Measurements from ENCODE around the gene ELF2. TPM values are rescaled to one million over a fixed set of nuclear protein-coding genes. Genes with fewer than 3 reads are reported as not detected.
"Not testable (repeated sequence)": the region's sequence is repeated elsewhere in the genome, so short reads cannot be mapped to it uniquely, and the experiment has no call there.

Gene ELF2
- total RNA-seq, 1 donor from 2014 or later, result 57.9 TPM

- no peaks in the 10 kb centered on the region for H3K9me3 Mint-ChIP-seq
- CTCF ChIA-PET, result no interaction called here
- ATAC-seq (ENCODE audit: low read depth), result no peak
- POLR2A ChIA-PET, result no interaction called here
- TF ChIP-seq CTCF (IDR thresholded peaks at IDR 0.05), result no peak
- intact Hi-C loops (cut with micrococcal nuclease), result no loop called here
- no peak overlapping the region for H3K4me3 Mint-ChIP-seq
- no peaks in the 10 kb centered on the region for H3K27me3 Mint-ChIP-seq
- no peak for DNase-seq
- H3K27ac Mint-ChIP-seq, result no peak overlapping the region
- H3K4me1 Mint-ChIP-seq, result no peaks in the 10 kb centered on the region
- H3K36me3 Mint-ChIP-seq (ENCODE audit: low read depth), result no peaks in the 10 kb centered on the region
Measured at GRCh38 chr4:139200506-139200905, 23.5 kb upstream of the ELF2 start.

DNA sequence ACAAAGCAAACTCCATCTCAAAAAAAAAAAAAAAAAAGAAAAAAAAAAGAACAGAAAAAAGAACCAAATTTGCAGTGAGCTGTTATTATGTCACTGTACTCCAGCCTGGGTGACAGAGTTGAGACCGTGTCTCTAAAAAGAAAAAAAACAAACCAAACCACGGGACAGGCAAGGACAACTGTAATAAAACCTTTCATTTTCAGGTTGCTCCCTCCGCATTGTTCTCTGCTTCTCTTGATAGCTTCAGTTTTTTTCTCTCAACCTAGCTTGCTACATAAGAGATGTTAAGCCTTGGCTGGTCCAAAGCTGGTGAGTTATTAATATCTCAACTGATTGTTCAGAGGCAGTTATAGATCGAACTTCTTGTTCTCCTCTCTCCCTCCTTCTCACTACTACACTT is 23.1 kb upstream of the ELF2 start:
- DNase-seq (no peak), ATAC-seq (ENCODE audit: low read depth) (no peak)
- ChIA-PET CTCF (no interaction called here), POLR2A (no interaction called here)
- TF ChIP-seq CTCF (IDR thresholded peaks at IDR 0.05), result no peak
- no peaks in the 10 kb centered on the region for H3K27me3 Mint-ChIP-seq
- H3K36me3 Mint-ChIP-seq (ENCODE audit: low read depth), result no peaks in the 10 kb centered on the region
- H3K4me1 Mint-ChIP-seq, result no peaks in the 10 kb centered on the region
- no peak overlapping the region for H3K4me3 Mint-ChIP-seq
- intact Hi-C loops (cut with micrococcal nuclease), result no loop called here
- no peak overlapping the region for H3K27ac Mint-ChIP-seq
- no peaks in the 10 kb centered on the region for H3K9me3 Mint-ChIP-seq

- H3K27me3 Mint-ChIP-seq; H3K36me3 Mint-ChIP-seq (ENCODE audit: low read depth); CTCF ChIA-PET: not testable (repeated sequence)
Measured at GRCh38 chr4:139197214-139197613, 20.2 kb upstream of the ELF2 start.

DNA sequence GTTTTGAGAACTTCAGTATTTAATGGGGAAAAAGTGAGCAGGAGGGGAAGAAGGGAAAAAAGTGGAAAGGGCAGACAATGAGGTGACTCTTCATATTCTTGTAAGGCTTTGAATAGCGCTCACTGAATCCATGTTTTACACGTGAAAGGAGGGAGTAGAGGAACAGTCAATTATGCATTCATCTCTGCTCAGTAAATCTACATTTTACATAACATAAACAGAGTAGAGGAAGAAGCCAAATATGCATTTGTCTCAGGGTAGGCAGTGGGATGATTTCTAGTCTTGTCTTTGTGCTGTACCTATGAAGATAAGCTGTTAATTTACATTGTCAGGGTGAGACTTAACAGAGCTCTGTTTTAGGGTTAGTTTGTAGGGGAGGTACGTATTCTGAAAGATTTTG is 19.4 kb upstream of the ELF2 start:
- H3K4me1 Mint-ChIP-seq, result no peaks in the 10 kb centered on the region

More at GRCh38 chr4:139197214-139197613, 20.2 kb upstream of the ELF2 start:
- H3K4me1 Mint-ChIP-seq; ATAC-seq (ENCODE audit: low read depth); H3K9me3 Mint-ChIP-seq; intact Hi-C loops (cut with micrococcal nuclease); H3K4me3 Mint-ChIP-seq; DNase-seq; H3K27ac Mint-ChIP-seq: not testable (repeated sequence)
- POLR2A ChIA-PET, result interaction anchor here (0.7 kb wide), 1 partner anchor 46 kb away, joined by 3 read pairs; no protein-coding TSS in a partner anchor

DNA sequence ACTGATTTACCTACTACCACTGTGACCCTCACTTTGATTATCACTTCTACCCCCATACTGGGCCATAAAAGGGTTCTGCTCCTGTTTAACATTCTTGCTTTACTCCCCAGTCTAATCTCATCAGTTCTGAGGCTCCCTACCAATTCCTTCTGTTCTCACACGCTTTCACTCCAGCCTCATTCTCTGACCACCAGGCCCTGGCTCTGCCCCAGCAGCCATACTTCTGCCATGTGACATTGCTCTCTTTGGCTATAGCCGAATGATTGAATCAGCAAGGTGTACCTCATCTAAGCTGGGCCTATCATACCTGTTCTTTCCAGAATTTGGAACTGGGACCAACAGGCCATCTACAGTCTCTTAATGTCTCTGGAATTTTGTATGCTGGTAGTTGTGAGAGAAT is 14.4 kb upstream of the ELF2 start:
- H3K4me1 Mint-ChIP-seq, result no peaks in the 10 kb centered on the region
- ATAC-seq (ENCODE audit: low read depth) (no peak), DNase-seq (no peak)
- H3K36me3 Mint-ChIP-seq (ENCODE audit: low read depth), result no peaks in the 10 kb centered on the region
- no peaks in the 10 kb centered on the region for H3K9me3 Mint-ChIP-seq
- intact Hi-C loops (cut with micrococcal nuclease), result no loop called here
- H3K27ac Mint-ChIP-seq, result no peak overlapping the region
- no peak overlapping the region for H3K4me3 Mint-ChIP-seq
- TF ChIP-seq CTCF (IDR thresholded peaks at IDR 0.05), result no peak
- H3K27me3 Mint-ChIP-seq, result no peaks in the 10 kb centered on the region
- CTCF ChIA-PET, result no interaction called here
- POLR2A ChIA-PET, result no interaction called here

More for the DNA sequence above, 19.4 kb upstream of the ELF2 start:
- no peak for TF ChIP-seq CTCF (IDR thresholded peaks at IDR 0.05)
- Mint-ChIP-seq H3K36me3 (ENCODE audit: low read depth) (no peaks in the 10 kb centered on the region), H3K27me3 (no peaks in the 10 kb centered on the region), H3K27ac (no peak overlapping the region), H3K9me3 (no peaks in the 10 kb centered on the region), H3K4me3 (no peak overlapping the region)
- POLR2A ChIA-PET, result interaction anchor here (0.6 kb wide), 1 partner anchor 12 kb away, joined by 7 read pairs; no protein-coding TSS in a partner anchor
- intact Hi-C loops (cut with micrococcal nuclease), result no loop called here
- ATAC-seq (ENCODE audit: low read depth) (no peak), DNase-seq (no peak)
- CTCF ChIA-PET, result no interaction called here

GRCh38 chr4:139189972-139190371 is 13.0 kb upstream of the ELF2 start:
- Mint-ChIP-seq H3K4me3 (no peak overlapping the region), H3K27me3 (no peaks in the 10 kb centered on the region), H3K36me3 (ENCODE audit: low read depth) (no peaks in the 10 kb centered on the region), H3K9me3 (no peaks in the 10 kb centered on the region), H3K4me1 (no peaks in the 10 kb centered on the region), H3K27ac (no peak overlapping the region)
- ChIA-PET POLR2A (interaction anchor here (0.6 kb wide), 1 partner anchor 107 kb away, joined by 16 read pairs; no protein-coding TSS in a partner anchor), CTCF (interaction anchor here (0.7 kb wide), 1 partner anchor 38 kb away, joined by 3 read pairs; no protein-coding TSS in a partner anchor)
- DNase-seq, result no peak
- no peak for TF ChIP-seq CTCF (IDR thresholded peaks at IDR 0.05)
- intact Hi-C loops (cut with micrococcal nuclease), result no loop called here
- no peak for ATAC-seq (ENCODE audit: low read depth)
